Adrenal gland (tissue), 12 donors: ENCODE data around the gene IL31. TPM values are rescaled to one million over a fixed set of nuclear protein-coding genes. Genes with fewer than 3 reads are reported as not detected.
"Not testable (repeated sequence)": the region's sequence is repeated elsewhere in the genome, so short reads cannot be mapped to it uniquely, and the experiment has no call there.

Source experiments
- DNase-seq, 7 donors: peaks; one replicate each; pipeline ENCODE4 v3.0.0-alpha.2; 2019 to 2020
- H3K27ac ChIP-seq, 5 donors: fragments of 200-600 bp; sonication (generic) in 4 of 5; 1 replicate in 3 of 5; 2 replicates in 2 of 5; pipeline versions ENCODE4 v1.5.1 to v1.8.0; 2016 to 2020; ENCODE audit warnings: mild to moderate bottlenecking in 1 of 5
- H3K27me3 ChIP-seq: fragments of 200-600 bp; 2 replicates; pipeline ENCODE4 v1.8.0; 2021
- H3K36me3 ChIP-seq, 2 donors: fragments of 200-600 bp; replicated peaks in 1 of 2; 1 replicate in 1 of 2; 2 replicates in 1 of 2; pipeline versions ENCODE4 v1.5.1 to v1.8.0; 2018 to 2022
- H3K4me1 ChIP-seq, 2 donors: fragments of 200-600 bp; replicated peaks in 1 of 2; 1 replicate in 1 of 2; 2 replicates in 1 of 2; pipeline versions ENCODE4 v1.5.1 to v1.8.0; 2018 to 2021
- H3K4me3 ChIP-seq, 4 donors: fragments of 200-600 bp; sonication (generic) in 3 of 4; one replicate each; pipeline ENCODE4 v1.5.1; 2016 to 2018
- H3K9me3 ChIP-seq, 3 donors: fragments of 200-600 bp; sonication (generic) in 1 of 3; replicated peaks in 1 of 3; 1 replicate in 2 of 3; 2 replicates in 1 of 3; pipeline versions ENCODE4 v1.5.1 to v1.8.0; 2016 to 2021
- POLR2A ChIP-seq, 2 donors: fragments of 450-650 bp; IDR thresholded peaks; one replicate each; pipeline ENCODE4 v1.6.1; 2017; ENCODE audit warnings: antibody characterized with exemption in 2 of 2, mild to moderate bottlenecking in 2 of 2, moderate library complexity in 1 of 2
- WGBS, 4 donors: extraction: QIAGEN DNeasy Blood & Tissue Kit in 2 of 4; methylation state at CpG; one replicate each; pipeline versions ENCODE4 v1.1.5 to v1.1.7; 2013 to 2017; 5-methylcytosine and 5-hydroxymethylcytosine counted together
- intact Hi-C, 2 donors: fragments of 100-400 bp; cut with DNase I; formaldehyde crosslinking; loops; one replicate each; pipeline versions ENCODE4 v1.14.1 to v1.15.0; 2022 to 2023
- polyA plus RNA-seq, 3 donors: library from polyadenylated mRNA; stranded (reverse); fragments of 200-250 nt in 2 of 3; fragments of 350-450 nt in 1 of 3; fragmentation: Illumina TruSeq in 1 of 3; extraction: RNeasy Lipid Tissue Mini Kit (QIAGEN cat#74804) in 1 of 3; gene quantifications; one replicate each; pipeline ENCODE4 v1.2.3, GENCODE V29; 2013 to 2014
- total RNA-seq, 9 donors: library from RNA; depleted of rRNA in 4 of 9; stranded (reverse); fragments of >200 nt in 4 of 9; fragments of 120-200 nt in 1 of 9; fragmentation: NEBNext Ultra II Directional in 1 of 9; extraction: Animal tissue kit (Norgen Biotek cat#: 25700) in 1 of 9; gene quantifications; one replicate each; pipeline versions ENCODE4 v1.1.0 to v1.2.4, GENCODE V29; 2013 to 2023
- TF ChIP-seq, protein P1 (sequence below), 6 experiments: fragments of 450-650 bp in 4 of 6; fragments of 200-600 bp in 2 of 6; sonication (generic) in 1 of 6; IDR thresholded peaks; 1 replicate in 5 of 6; 2 replicates in 1 of 6; pipeline versions ENCODE4 v1.5.1 to v1.8.0; 2016 to 2021; ENCODE audit warnings: antibody characterized with exemption in 6 of 6, mild to moderate bottlenecking in 2 of 6, moderate library complexity in 1 of 6
- donor health status: healthy with polysubstance abuse.
- donor health status: Bipolar disorder and iron deficiency.
- donor health status: DM: yes; HTN: yes; CAD: no.
- donor health status: DM: no; HTN: no; CAD: no.
- donor health status: DM: no; HTN: no; CAD: no.
- donor health status: DM: yes; HTN: yes; CAD: no.

The IL31 gene
- total and polyA plus RNA-seq, 12 donors = not detected

DNA sequence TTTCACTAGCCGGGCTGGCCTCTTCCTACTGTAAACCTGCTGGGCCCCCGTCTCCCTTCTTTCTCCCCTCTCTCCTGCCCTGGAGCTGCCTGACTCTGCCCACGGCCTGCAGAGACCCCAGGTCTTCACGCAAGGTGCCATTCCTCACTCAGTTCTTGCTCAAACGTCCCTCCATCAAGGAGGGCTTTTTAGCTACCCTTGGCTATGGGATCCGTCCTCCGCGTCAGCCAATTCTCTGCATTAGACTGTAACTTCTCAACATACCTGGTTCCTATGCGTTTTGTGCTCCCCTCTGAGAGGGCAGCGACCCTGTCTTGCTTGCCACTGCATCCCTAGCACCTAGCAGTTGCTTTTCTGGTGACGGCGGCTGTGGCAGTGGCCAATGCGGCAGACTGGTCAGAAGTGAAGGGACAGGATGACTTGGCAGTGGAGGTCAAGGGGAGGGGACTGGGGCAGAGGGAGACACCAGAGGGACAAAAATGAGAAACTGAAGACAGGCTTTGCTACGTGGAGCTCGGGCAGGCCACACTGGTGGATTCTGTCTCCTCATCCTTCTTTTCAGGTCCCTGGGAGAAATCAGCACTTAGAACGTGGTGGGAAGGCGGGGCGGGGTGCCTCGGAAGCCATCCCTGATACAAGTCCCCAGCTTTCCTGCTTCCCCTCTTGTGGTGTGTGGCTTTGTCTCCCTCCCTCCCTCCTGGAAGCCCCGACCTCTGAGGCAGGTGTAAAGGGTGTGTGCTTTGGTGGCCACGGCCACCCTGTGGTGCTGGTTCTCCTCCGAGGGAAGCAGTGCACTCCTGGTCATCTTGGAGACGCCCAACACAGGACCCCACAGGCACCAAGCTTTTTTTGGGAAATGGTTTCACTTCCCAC is 31.3 kb upstream of the IL31 start:
- peaks cover 29% of the 10 kb centered on the region for H3K27me3 ChIP-seq
- intact Hi-C loops = no loop called here
- peak overlapping the region in 1 of 5 donors; percentile 12 for H3K27ac ChIP-seq
- peak in 3 of 7 donors; percentile 33 to 76 (median 33) for DNase-seq
- H3K4me1 ChIP-seq = peaks cover 8% of the 10 kb centered on the region in 2 donors
- no peak overlapping the region for H3K4me3 ChIP-seq
- 42 to 55% (median 44%) methylated on average over 19 to 23 of the region's 23 CpGs for WGBS, 4 donors
- peaks cover 0 to 36% of the 10 kb centered on the region in 2 donors for H3K36me3 ChIP-seq
- TF ChIP-seq, protein P1, sequence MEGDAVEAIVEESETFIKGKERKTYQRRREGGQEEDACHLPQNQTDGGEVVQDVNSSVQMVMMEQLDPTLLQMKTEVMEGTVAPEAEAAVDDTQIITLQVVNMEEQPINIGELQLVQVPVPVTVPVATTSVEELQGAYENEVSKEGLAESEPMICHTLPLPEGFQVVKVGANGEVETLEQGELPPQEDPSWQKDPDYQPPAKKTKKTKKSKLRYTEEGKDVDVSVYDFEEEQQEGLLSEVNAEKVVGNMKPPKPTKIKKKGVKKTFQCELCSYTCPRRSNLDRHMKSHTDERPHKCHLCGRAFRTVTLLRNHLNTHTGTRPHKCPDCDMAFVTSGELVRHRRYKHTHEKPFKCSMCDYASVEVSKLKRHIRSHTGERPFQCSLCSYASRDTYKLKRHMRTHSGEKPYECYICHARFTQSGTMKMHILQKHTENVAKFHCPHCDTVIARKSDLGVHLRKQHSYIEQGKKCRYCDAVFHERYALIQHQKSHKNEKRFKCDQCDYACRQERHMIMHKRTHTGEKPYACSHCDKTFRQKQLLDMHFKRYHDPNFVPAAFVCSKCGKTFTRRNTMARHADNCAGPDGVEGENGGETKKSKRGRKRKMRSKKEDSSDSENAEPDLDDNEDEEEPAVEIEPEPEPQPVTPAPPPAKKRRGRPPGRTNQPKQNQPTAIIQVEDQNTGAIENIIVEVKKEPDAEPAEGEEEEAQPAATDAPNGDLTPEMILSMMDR (IDR thresholded peaks at IDR 0.05) = no peak
- TF ChIP-seq POLR2A (IDR thresholded peaks at IDR 0.05) = no peak
- no peaks in the 10 kb centered on the region for H3K9me3 ChIP-seq

- Histone ChIP-seq H3K27ac (peak overlapping the region in 1 of 5 donors; percentile 12), H3K27me3 (peaks cover 29% of the 10 kb centered on the region), H3K36me3 (peaks cover 0 to 27% of the 10 kb centered on the region in 2 donors), H3K4me3 (peak overlapping the region in 1 of 4 donors; percentile 79), H3K4me1 (peaks cover 8% of the 10 kb centered on the region in 2 donors), H3K9me3 (no peaks in the 10 kb centered on the region)
- intact Hi-C loops = no loop called here
- DNase-seq = no peak
- TF ChIP-seq, protein P1 (IDR thresholded peaks at IDR 0.05) = no peak
- no peak for TF ChIP-seq POLR2A (IDR thresholded peaks at IDR 0.05)
- WGBS, 4 donors = 11 to 63% (median 15%) methylated on average over 12 to 71 of the region's 71 CpGs
Observed at GRCh38 chr12:122204167-122205052, 30.4 kb upstream of the IL31 start.

- 0 to 1% (median 0%) methylated on average over 1 to 104 of the region's 104 CpGs for WGBS, 4 donors
- TF ChIP-seq, protein P1 (IDR thresholded peaks at IDR 0.05) = no peak
- TF ChIP-seq POLR2A (IDR thresholded peaks at IDR 0.05) = no peak
- H3K27me3 ChIP-seq = peaks cover 29% of the 10 kb centered on the region
- H3K36me3 ChIP-seq = peaks cover 0 to 18% of the 10 kb centered on the region in 2 donors
- no peaks in the 10 kb centered on the region for H3K9me3 ChIP-seq
- H3K4me1 ChIP-seq = peaks cover 8% of the 10 kb centered on the region in 2 donors
- H3K27ac ChIP-seq = no peak within 1 kb of the TSS
- peak in 6 of 7 donors; percentile 41 to 78 (median 53) for DNase-seq
- peak within 1 kb of the TSS in 2 of 4 donors; percentile 29 to 79 for H3K4me3 ChIP-seq
- intact Hi-C loops = no loop called here
Observed at GRCh38 chr12:122203301-122204166, 29.5 kb upstream of the IL31 start, which contains the start of gene B3GNT4. Gene B3GNT4 (plus strand): TSS chr12:122203709. CDS start chr12:122204619, 910 bp downstream.

GRCh38 chr12:122202811-122203210 is 28.8 kb upstream of the IL31 start:
- DNase-seq, H3K9me3 ChIP-seq, H3K4me1 ChIP-seq, intact Hi-C loops, H3K27ac ChIP-seq: not testable (repeated sequence)
- H3K36me3 ChIP-seq = peaks cover 0 to 11% of the 10 kb centered on the region in 2 donors
- H3K27me3 ChIP-seq = peaks cover 29% of the 10 kb centered on the region
- 49 to 69% (median 65%) methylated on average over 11 to 19 of the region's 19 CpGs for WGBS, 4 donors
- H3K4me3 ChIP-seq = peak overlapping the region in 2 of 4 donors; percentile 29 to 79
